Measurements from ENCODE around the gene KATNAL2. TPM values are rescaled to one million over a fixed set of nuclear protein-coding genes. Genes with fewer than 3 reads are reported as not detected.

KATNAL2 gene
- total RNA-seq, 1 donor: 4.3 TPM

GRCh38 chr18:47109720-47110119 is 192.3 kb downstream of the KATNAL2 start:
- H3K4me2 ChIP-seq (ENCODE audit: insufficient read depth, low read length): no peak overlapping the region
- H3K27me3 ChIP-seq (ENCODE audit: insufficient read depth, low read length): no peaks in the 10 kb centered on the region
- H4K20me1 ChIP-seq (ENCODE audit: insufficient read depth, low read length): peaks cover 8% of the 10 kb centered on the region

GRCh38 chr18:47110492-47111274 is 193.3 kb downstream of the KATNAL2 start:
- no peak overlapping the region for H3K27ac ChIP-seq (ENCODE audit: low read depth, low read length)
- peaks cover 4% of the 10 kb centered on the region for H3K4me1 ChIP-seq (ENCODE audit: insufficient read depth, low read length)
- DNase-seq (ENCODE audit: insufficient read length, low spot score, missing footprints): no peak
- peaks cover 30% of the 10 kb centered on the region for H3K36me3 ChIP-seq (ENCODE audit: insufficient read depth, low read length)
- no peak overlapping the region for H2AFZ ChIP-seq (ENCODE audit: low read length)
- no peak overlapping the region for H3K4me3 ChIP-seq (ENCODE audit: insufficient read depth, low read length)
- no peaks in the 10 kb centered on the region for H3K27me3 ChIP-seq (ENCODE audit: insufficient read depth, low read length)
- TF ChIP-seq, protein P1, sequence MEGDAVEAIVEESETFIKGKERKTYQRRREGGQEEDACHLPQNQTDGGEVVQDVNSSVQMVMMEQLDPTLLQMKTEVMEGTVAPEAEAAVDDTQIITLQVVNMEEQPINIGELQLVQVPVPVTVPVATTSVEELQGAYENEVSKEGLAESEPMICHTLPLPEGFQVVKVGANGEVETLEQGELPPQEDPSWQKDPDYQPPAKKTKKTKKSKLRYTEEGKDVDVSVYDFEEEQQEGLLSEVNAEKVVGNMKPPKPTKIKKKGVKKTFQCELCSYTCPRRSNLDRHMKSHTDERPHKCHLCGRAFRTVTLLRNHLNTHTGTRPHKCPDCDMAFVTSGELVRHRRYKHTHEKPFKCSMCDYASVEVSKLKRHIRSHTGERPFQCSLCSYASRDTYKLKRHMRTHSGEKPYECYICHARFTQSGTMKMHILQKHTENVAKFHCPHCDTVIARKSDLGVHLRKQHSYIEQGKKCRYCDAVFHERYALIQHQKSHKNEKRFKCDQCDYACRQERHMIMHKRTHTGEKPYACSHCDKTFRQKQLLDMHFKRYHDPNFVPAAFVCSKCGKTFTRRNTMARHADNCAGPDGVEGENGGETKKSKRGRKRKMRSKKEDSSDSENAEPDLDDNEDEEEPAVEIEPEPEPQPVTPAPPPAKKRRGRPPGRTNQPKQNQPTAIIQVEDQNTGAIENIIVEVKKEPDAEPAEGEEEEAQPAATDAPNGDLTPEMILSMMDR (IDR thresholded peaks at IDR 0.05; ENCODE audit: extremely low read depth, low read depth, low read length): no peak
- peaks cover 8% of the 10 kb centered on the region for H4K20me1 ChIP-seq (ENCODE audit: insufficient read depth, low read length)
- no peaks in the 10 kb centered on the region for H3K79me2 ChIP-seq (ENCODE audit: insufficient read depth, low read length)
- H3K4me2 ChIP-seq (ENCODE audit: insufficient read depth, low read length): no peak overlapping the region
- H3K9me3 ChIP-seq (ENCODE audit: low read depth, low read length): no peaks in the 10 kb centered on the region

More at GRCh38 chr18:47109720-47110119, 192.3 kb downstream of the KATNAL2 start:
- peaks cover 4% of the 10 kb centered on the region for H3K4me1 ChIP-seq (ENCODE audit: insufficient read depth, low read length)
- H3K36me3 ChIP-seq (ENCODE audit: insufficient read depth, low read length): peaks cover 32% of the 10 kb centered on the region
- H3K79me2 ChIP-seq (ENCODE audit: insufficient read depth, low read length): no peaks in the 10 kb centered on the region
- TF ChIP-seq, protein P1 (IDR thresholded peaks at IDR 0.05; ENCODE audit: extremely low read depth, low read depth, low read length): no peak
- no peak overlapping the region for H2AFZ ChIP-seq (ENCODE audit: low read length)
- H3K27ac ChIP-seq (ENCODE audit: low read depth, low read length): no peak overlapping the region
- H3K9me3 ChIP-seq (ENCODE audit: low read depth, low read length): no peaks in the 10 kb centered on the region
- no peak overlapping the region for H3K4me3 ChIP-seq (ENCODE audit: insufficient read depth, low read length)
- DNase-seq (ENCODE audit: insufficient read length, low spot score, missing footprints): no peak

DNA sequence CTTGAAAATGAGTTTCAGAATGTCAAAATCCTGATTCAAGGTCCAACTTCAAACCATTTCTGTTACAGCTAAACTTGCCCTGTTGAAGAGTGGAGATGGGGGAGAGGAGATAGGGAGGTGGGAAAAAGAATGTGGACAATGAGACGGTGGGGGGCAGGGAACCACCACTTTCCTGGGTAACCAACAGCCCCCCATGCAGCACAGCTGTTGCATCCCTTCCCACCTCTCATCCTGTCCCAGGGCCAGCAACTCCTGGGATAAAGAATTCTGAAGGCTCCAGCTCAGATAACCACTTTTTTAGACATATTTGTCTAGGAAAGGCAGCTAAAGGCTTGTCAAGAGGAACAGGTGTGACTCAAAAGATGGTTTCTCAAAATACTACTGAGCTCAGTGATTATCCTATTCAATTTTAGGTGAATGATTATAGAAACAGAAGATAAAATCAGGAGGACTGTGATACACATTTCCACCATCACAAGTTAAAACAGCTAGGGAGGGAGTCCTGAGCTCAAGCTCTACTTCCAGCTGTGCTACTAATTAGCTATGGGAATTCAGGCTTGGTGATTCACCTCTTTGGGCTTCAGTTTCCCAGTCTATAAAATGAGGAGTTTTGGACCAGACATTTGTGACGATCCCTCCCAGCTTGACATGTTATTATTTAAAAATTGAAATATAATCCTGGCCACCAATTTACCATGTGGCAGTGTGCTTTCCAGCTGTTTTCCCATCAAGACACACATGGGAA is 196.6 kb downstream of the KATNAL2 start:
- Histone ChIP-seq H3K4me1 (ENCODE audit: insufficient read depth, low read length) (peaks cover 8% of the 10 kb centered on the region), H3K27ac (ENCODE audit: low read depth, low read length) (no peak overlapping the region), H3K27me3 (ENCODE audit: insufficient read depth, low read length) (no peaks in the 10 kb centered on the region), H3K9me3 (ENCODE audit: low read depth, low read length) (no peaks in the 10 kb centered on the region), H3K4me3 (ENCODE audit: insufficient read depth, low read length) (no peak overlapping the region), H2AFZ (ENCODE audit: low read length) (no peak overlapping the region), H3K79me2 (ENCODE audit: insufficient read depth, low read length) (no peaks in the 10 kb centered on the region), H3K4me2 (ENCODE audit: insufficient read depth, low read length) (no peak overlapping the region), H4K20me1 (ENCODE audit: insufficient read depth, low read length) (peaks cover 14% of the 10 kb centered on the region), H3K36me3 (ENCODE audit: insufficient read depth, low read length) (peaks cover 30% of the 10 kb centered on the region)
- TF ChIP-seq, protein P1 (IDR thresholded peaks at IDR 0.05; ENCODE audit: extremely low read depth, low read depth, low read length): no peak
- no peak for DNase-seq (ENCODE audit: insufficient read length, low spot score, missing footprints)

GRCh38 chr18:47115205-47115604 is 197.8 kb downstream of the KATNAL2 start:
- Histone ChIP-seq H3K27me3 (ENCODE audit: insufficient read depth, low read length) (no peaks in the 10 kb centered on the region), H3K4me2 (ENCODE audit: insufficient read depth, low read length) (no peak overlapping the region), H4K20me1 (ENCODE audit: insufficient read depth, low read length) (peaks cover 16% of the 10 kb centered on the region), H3K4me3 (ENCODE audit: insufficient read depth, low read length) (no peak overlapping the region), H3K36me3 (ENCODE audit: insufficient read depth, low read length) (peaks cover 30% of the 10 kb centered on the region), H3K27ac (ENCODE audit: low read depth, low read length) (no peak overlapping the region), H3K9me3 (ENCODE audit: low read depth, low read length) (no peaks in the 10 kb centered on the region), H3K79me2 (ENCODE audit: insufficient read depth, low read length) (no peaks in the 10 kb centered on the region), H3K4me1 (ENCODE audit: insufficient read depth, low read length) (peaks cover 15% of the 10 kb centered on the region), H2AFZ (ENCODE audit: low read length) (no peak overlapping the region)
- TF ChIP-seq, protein P1 (IDR thresholded peaks at IDR 0.05; ENCODE audit: extremely low read depth, low read depth, low read length): no peak
- DNase-seq (ENCODE audit: insufficient read length, low spot score, missing footprints): no peak
